GF-D8 (cell line): ENCODE results near the gene HSD11B1.
"Not testable (repeated sequence)": the region's sequence is repeated elsewhere in the genome, so short reads cannot be mapped to it uniquely, and the experiment has no call there.

Experiments used
- DNase-seq: peaks from one replicate; lab custom pipeline; 2025; lab: John Stamatoyannopoulos, UW

HSD11B1 gene

DNA sequence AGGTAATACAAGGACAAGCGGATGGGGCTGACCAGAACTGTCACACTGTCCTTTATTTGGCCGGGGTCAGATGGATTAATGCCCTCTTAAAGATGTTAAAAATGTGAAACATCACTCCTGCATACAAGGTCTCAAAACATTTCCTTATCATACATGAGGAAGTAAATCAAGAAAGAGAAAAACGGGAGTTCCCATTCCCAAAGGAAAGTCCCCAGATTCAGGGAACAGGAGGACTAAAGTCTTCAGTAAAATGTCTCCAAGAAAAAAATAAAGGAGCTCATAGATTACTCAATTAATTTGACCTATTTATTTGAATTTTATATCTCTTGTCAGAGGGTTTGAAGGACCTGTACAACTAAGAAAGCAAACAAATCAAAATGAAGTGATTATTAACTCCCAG lies 13.4 kb upstream of the HSD11B1 start:
- no peak for DNase-seq

DNA sequence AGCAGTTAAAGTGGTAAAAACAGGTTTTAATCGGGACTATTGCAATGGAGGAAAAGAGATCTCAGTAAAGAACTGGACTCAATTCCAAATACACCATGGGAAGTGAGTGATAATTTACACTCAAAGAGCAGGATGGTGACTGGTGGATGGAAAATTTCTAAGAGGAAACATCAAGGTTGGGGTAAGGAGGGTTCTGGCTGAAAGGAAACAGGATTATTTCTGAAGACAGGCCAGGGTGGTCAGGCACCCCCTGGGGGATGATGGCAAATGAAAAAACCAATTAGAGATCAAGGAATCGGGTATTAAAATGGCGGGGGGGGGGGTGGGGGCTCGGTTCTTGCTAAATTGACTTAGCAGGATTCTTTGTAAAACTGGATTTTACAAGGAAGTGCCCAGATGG lies 12.3 kb upstream of the HSD11B1 start:
- DNase-seq: no peak

DNA sequence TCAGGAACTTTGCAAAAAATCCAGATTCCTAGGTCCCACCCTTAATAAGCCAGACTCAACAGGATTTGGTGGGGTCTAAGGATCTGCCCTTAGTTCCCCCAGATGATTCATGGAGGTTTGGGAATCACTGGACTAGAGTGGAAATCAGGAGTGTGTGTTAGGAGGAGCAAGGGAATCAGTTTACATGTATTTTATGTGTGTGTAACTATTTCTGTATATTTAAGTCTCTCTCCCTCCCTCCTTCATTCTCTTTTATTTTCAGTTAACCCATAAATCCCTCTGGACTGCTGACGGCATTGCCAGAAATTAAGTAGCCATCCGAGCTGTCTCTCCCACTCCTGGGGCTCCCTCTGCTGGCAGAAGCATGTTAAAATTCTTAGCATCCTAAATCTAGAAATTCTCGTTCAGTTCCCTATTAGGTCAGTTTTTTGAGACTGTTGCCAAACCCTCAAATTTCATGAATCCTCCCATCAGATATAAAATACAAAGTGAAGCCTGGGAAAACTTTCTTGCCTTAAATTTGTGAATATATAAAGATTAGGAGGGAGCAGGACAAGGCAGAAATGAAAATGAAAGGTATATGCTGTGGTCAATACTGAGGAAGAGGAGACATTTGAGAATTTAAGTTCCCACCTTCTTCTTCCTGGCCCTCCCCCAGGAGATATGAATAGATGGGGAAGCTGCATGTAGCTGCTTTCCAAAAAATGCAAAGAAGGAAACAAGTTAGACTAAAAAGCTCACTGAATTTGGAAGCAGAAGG lies 11.7 kb upstream of the HSD11B1 start:
- DNase-seq: no peak

DNA sequence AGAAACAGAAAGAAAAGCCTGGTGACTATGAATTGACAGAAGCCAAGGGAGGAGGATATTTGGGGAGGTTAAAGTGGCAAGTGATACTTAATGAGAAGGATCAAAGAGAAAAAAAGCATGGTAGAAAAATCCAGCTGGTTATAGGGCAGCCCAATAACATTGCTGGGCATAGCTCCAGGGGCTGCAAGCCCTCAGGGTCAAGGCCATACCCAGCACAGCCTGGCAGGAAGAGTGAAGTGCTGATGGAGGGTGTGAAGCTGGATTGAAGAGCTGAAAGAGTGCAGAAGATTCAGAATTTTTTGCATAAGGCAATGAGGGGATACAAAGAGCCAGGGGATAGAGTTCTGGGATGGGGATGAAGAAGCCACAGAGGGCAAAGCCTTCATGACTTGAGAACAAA lies 8.0 kb upstream of the HSD11B1 start:
- DNase-seq: no peak

DNA sequence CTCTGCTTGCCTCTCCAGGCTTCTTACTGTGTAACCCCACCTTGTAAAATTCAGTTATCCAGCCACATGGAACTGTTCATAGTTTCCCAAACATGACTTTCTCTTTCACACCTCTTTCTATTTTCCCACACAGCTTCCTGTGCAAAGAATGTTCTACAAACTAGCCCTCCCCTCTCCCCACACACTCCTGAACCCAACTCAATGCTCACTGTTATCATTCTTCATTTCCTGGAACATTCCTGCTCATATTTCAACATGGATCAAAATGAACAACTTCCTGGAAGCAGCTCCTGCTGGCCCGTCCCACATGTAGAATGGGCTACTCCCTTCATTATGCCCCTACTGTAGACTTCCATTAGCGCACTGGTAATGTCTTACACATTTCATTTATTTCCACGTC lies 7.5 kb upstream of the HSD11B1 start:
- no peak for DNase-seq

DNA sequence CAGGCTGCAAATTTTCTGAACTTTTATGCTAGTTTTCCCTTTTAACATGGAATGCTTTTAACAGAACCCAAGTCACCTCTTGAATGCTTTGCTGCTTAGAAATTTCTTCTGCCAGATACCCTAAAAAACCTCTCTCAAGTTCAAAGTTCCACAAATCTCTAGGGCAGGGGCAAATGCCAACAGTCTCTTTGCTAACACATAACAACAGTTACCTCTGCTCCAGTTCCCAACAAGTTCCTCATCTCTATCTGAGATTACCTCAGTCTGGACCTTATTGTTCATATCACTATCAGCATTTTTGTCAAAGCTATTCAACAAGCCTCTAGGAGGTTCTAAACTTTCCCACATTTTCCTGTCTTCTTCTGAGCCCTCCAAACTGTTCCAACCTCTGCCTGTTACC lies 4.0 kb upstream of the HSD11B1 start:
- not testable (repeated sequence) for DNase-seq

DNA sequence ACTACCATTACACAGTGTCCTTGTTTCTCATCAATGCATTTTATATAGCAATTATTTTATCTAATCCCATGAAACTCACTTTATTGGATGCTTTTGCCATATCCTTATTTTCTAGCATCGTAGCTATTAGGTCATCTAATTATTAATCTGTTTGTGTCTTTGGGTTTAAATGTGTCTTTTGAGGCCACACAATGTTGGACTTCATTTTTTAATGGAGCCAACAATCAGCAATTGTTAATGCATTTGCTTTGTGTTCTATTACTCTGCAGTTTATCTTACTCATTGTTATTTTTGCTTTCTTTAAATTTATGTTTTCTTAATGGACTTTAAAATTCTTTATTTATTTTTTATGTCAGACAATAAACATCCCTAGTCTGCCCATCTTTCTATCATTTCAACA lies 1.8 kb upstream of the HSD11B1 start:
- DNase-seq: no peak

DNA sequence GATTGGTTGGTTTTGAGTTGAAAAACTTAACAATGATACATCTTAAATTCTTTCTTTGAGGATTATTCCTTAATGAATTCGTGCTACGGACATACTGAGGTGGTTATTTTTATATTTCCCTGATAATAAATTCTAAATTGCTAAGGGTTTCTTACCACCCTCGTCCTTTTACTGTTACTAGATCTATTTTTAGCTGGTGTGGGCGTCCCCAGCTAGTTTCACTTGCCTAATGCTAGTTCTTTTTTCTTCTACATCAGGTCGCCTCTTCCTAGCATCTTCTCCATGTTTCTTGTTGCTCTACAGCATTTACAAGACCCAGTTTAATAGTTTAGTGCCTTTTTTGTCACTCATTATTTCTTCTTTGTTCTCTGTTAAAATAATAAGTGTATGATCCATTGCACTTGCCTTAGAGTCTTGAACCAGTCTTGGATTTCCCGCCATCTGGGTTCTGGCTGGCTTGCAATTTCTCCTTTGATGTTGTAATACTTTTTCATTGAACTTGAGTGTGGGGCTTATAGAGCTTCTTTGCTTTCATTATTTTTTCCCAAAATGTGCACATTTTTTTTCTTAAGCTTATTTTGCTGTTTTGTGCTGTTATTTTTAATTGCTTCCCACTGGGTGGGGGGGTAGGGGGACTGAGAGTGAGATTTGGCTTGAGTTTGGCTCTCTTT lies 677 bp upstream of the HSD11B1 start:
- no peak for DNase-seq

DNA sequence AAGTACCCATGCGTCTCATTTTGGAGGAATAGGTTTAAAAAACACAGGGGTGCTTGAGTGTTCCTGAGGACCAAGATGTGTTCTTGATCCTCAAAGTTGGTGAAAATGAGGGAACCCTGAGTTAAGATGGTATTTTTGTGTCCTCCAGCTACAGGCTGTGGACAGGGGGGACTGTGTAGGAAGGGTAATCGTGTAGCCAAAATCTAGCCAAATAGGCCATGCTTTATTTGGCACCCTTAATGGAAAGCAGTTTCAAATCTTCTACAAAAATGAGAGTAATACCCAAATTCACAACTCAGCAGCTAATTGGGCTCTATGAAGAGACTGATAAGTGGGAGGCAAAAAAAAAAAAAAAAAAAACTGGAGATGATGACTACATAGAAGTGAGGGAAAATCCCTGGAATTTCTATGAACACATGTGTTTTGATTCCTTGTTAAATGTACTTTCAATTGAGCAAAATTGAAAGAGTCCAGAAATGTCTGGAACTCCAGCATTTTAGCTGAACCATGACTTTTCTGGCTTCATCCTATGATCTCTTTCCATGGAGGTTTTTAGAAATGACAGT lies 470 bp downstream of the HSD11B1 start:
- DNase-seq: no peak

DNA sequence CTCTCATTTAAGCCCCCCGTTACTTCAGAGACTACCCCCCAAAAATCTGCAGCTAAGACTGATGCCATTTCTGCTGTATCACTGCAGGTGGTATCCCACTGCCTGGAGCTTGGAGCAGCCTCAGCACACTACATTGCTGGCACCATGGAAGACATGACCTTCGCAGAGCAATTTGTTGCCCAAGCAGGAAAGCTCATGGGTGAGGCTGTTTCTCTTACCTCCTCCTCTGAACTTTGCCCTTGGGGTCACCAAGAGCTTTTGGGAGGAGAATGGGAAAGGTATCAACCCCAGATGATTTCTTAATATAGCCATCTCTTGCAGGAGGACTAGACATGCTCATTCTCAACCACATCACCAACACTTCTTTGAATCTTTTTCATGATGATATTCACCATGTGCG lies 2.0 kb downstream of the HSD11B1 start:
- DNase-seq: no peak

DNA sequence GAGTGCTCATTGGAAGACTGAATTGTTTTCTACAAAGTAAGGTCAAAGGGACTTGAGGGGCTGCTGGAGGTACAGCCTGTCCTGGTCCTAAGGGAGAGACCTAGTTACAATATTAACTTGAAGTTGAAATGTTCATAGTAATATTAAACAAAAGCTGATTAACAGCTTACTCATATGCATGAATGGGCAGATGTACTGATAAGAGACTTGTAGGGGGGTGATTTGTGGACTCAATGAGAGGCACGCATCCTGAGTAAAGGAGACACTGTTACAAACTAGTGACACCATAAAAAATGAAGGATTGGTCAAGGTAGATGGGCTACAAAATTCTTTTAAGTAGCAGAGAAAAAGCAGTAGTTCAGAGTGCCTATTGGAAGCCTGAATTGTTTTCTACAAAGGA lies 2.7 kb downstream of the HSD11B1 start:
- DNase-seq: no peak

DNA sequence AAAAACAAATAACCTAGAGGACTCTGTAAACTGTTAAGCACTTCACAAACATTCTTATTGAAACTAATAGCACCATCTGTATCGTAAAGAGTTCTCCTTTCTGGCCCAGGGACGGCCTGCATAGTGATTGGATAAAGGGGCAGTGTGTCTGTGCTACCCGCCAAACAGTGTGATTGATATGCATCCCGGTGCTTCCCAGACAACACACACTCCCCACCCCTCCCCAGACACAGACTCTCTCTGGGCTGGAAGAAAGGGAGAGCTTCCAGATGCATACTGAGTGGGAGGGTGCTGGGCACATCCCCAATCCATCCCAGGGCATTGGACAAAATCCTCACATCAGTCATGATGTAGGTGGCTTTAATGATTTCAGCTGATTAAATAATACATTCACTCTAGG lies 3.7 kb downstream of the HSD11B1 start:
- DNase-seq: no peak

DNA sequence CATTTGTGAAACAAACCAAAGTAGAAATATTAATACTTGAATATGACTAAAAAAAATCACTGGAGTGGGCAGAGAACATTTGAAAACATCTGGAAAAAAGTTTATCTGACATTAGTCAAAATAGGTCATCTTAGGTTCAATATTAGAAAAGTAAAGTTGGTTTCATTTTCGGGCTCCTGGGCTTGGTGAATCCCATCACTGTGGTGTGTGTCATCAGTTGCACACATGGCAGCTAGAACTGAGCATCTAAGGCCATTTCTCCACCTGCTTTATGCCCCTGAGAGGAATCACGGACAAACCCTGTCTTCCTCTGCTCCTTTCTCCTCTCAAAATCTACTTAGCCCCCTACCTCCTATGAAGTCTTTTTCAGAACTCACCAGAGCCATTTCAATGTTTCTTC lies 5.4 kb downstream of the HSD11B1 start:
- DNase-seq: no peak

DNA sequence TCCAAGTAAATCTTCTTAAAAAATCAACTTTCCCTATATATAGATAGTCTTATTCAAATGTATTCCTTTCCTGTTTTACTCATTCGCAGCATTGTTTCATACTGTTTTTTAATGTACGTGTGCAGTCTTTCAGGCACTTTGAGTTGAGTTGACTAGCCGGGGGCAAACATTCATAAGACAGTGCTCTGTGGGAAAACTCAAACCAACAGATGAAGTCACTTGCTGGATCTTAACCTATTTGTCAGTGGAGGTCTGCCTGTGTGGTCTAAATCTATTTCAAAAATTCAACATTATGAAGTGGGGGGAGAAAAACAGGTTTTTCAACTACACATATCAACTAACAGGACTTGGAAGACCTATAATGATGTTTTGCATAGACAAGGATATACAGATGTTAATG lies 6.2 kb downstream of the HSD11B1 start:
- DNase-seq: no peak

DNA sequence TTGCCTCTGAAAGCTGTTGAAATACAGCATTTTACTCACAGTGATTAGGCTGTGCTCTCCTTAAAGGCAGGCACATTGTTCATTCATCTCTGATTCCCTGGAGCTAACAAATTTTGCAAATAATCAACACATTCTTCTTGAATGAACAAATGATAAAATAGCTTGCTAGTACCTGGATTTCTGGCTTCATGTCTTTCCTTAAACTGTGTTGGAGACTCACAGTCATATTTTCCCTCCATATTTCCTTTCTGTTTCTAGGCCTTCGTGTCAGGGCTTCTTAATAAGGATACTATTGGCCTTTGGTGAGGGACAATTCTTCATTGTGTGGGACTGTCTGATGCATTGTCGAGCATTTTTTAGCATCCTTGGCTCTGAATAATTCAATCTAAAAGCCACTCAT lies 9.7 kb downstream of the HSD11B1 start:
- no peak for DNase-seq

DNA sequence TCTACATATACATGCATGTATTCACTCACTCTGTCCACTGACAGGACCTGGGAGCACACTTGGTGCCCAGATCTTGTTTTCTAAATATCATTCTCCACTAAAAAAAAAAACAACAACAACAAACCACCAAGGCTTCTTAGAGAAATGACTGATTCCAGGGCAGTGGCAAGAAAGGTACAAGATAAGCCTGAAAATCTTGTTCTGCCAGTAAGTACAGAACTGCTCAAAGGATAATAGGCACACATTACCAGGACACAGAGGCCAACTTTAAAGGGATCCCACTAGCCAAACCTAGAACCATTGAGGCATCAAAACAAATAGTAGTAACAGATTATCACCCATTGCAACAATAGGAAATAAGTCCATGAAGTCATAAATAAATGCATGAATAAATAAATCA lies 10.7 kb downstream of the HSD11B1 start:
- no peak for DNase-seq

DNA sequence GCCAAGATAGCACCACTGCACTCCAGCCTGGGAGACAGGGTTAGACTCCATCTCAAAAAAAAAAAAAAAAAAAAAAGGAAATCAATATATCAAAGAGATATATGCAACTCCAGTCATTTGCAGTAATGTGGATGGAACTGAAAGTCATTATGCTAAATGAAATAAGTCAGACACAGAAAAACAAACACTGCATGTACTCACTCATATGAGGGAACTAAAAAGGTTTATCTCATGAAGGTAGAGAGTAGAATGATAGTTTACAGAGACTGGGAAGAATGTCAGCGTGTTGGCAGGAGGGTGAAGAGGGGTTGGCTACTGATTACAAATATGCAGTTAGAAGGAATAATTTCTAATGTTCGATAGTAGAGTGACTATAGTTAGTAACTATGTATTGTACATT lies 13.2 kb downstream of the HSD11B1 start:
- DNase-seq: no peak

DNA sequence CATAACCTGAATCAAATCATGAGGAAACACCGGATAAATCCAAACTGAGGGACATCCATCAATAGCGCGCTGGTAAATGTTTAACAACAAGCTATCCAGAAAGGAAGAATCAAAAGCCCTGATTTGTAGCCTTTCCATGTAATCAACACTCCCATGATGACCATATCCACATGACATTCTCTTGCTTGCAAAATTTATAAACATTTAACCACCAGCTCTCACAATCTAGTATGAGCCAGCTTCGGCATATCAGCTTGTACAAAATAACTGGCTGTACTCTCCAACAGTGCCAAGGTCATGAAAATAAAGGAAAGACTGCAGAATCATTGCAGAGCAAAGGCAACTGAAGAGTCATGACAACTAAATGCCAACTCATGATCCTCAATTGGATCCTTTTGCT lies 15.7 kb downstream of the HSD11B1 start:
- no peak for DNase-seq

DNA sequence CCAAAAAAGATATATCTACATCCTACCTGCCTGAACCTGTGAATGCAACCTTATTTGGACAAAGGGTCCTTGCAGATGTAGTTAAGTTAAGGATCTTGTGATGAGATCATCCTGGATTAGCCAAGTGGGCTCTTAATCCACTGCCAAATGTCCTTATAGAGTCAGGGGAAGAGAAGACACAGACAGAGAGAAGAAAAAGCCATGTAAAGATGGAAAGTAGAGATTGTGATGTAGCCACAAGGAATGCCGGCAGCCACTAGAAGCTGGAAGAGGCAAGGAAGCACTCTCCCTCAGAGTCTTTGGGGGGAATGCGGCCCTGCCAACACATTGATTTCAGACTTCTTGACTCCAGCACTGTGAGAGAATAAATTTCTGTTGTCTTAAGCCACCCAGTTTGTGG lies 16.2 kb downstream of the HSD11B1 start:
- DNase-seq: no peak

DNA sequence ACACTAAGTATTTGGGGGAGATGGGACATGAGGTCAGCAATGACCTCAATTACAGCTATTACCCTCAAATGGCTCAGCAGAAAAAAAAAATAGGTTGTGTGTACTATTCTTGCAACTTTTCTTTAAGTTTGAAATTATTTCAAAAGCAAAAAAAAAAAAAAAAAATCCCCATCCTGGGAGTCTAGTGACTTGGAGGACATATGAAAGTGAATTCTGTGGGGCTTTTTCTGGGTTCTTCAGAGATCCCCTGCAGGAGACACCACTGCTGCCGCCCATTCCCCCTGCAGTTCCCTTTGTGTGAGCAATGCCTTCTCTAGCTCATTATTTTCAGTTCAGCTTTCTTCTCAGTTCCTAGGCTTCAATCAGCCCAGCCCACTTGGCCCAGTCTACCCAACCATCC lies 16.7 kb downstream of the HSD11B1 start:
- no peak for DNase-seq

DNA sequence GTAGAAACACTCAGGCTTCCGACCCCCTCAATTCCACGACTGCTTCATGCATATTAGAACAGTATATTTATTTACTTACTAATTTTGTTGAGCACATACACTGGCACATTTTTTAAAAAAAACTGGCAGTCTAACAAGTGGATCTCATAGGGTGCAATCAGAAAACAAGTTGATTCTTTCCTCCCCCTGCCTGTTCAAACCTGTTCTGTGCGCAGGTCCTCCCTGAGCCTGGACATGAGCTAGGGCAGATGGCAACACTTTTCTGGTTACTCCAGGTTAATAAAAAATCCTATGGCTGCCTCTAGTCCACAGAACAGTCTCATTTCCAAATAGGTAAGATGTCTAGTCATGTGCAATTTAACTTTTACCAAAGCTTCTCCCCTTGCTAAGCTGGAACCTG lies 18.6 kb downstream of the HSD11B1 start:
- no peak for DNase-seq

DNA sequence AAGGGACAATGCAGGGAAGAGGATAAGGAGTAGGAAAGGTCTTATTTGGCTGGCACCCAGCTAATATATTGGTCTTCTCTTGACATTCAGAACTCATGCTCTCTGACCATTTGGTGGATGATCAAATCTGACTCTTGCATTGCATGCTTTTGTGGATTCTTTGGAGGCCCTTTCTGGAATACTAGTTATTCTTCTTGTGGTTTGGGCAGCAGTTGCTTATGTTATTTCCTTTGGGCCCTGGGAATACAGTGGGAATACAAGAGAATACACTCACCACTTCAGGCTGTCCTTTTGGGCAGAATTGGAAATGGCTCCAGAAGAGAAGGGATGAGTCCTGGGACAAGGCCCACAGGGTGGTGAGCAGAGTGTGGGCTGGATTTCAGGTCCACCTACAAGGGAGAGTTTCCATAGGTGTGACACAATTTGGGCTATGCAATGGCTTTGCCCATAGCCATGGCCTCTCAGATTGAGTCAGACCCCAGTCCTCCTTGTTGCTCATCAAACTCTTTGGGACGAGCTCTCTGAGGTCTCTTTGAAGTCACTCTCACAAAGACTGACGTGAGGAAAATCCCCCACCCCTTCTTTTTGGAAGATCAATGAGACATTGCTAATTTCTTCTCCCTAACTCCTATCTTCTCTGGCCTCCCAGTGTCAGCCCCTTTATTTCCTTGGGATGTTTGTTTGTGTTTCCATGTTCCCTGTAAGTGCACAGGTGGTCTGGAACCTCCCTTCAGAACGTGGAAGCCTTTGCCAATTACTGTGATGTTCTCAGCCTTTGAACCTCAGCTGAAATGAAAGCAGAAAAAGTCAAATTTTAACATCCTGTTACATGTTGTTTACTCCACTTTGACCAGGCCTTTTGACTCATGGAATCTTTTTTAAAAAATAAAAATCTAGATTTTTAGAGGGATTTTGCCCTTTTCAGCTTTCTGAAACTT lies 19.4 kb downstream of the HSD11B1 start:
- no peak for DNase-seq

DNA sequence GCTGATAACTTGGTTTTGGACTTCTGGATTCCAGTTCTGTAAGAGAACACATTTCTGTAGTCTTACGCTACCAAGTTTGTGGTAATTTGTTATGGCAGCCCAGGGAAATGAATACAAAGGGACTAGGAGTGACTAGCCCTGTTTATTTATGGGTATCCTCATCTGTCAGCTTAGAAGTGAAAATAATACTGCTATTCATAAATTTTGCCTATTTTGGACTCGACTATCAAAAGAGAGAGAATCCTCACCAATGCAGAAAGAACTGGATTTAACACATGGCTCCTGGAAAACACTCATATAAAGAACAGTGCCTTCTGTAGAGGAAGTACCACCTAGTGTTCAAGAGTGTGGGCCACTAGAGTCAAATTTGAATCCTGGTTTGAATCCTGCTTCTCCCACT lies 22.6 kb downstream of the HSD11B1 start:
- DNase-seq: no peak
